ENCODE data around the gene DNAH14.
"Not testable (repeated sequence)": the region's sequence is repeated elsewhere in the genome, so short reads cannot be mapped to it uniquely, and the experiment has no call there.

The DNAH14 gene

DNA sequence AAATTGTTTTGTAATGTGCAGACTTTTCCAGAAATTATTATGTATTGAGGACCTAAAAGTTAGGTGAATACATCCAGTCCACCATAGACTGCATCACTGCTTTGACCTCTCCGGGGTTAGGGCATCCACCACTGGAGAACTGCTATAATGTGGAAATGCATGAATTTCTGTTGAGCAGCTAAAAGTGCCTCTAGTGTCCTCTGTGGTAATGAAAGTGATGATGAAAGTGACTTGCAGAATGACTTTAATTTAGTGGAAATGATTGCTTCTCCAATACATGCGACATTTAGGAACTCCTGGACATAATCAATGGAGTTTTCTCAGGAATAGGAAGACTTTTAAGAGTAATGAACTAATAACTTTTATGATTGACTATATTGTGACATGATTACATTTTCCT, 327.6 kb downstream of the DNAH14 start:
- no peak for DNase-seq (ENCODE audit: low read depth)

DNA sequence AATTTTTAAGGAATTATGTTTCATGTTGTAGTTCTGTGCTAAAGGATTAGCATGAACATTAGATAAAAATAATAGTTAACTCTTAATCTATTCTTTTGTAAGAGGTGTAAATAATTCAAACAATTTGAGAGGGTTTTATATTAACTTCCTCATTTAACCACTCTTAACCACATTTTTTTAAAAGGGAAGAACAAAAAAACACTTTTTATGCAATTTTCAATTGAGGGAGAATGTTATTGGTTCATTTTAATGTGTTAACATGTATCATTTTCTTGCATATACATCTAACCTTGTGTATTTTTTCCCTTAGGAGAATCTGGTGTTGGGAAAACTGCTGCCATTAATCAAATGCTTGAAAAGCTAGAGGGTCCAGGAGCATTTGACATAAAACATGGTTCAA, 329.3 kb downstream of the DNAH14 start:
- no peak for DNase-seq (ENCODE audit: low read depth)

DNA sequence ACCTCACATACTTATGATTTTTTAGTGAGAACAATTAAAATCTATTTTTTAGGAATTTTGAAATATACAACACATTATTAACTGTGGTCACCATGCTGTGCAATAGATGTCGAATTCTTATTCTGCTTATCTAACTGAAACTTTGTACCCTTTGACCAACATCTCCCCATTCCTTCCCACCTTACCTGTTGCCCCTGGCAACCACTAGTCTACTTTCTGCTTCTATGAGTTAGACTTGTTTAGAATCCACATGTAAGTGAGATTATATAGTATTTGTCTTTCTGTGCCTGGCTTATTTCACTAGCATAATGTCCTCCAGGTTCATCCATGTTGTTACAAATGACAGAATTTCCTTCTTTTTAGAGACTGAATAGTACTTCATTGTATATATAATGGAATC, 330.1 kb downstream of the DNAH14 start:
- no peak for DNase-seq (ENCODE audit: low read depth)

DNA sequence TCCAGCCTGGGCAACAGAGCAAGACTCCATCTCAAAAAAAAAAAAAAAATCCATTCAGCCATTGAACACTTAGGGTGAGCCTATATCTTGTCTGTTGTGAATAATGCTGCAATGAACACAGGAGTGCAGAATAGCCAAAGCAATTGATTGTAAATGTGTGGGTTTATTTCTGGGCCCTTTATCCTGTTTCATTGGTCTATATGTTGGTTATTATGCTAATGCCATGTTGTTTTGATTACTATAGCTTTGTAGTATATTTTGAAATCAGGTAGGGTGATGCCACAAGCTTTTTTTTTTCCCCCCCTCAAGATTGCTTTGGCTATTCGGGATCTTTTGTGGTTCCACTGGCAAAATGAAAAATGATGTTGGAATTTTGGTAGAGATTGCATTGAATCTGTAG, 330.8 kb downstream of the DNAH14 start:
- no peak for DNase-seq (ENCODE audit: low read depth)

DNA sequence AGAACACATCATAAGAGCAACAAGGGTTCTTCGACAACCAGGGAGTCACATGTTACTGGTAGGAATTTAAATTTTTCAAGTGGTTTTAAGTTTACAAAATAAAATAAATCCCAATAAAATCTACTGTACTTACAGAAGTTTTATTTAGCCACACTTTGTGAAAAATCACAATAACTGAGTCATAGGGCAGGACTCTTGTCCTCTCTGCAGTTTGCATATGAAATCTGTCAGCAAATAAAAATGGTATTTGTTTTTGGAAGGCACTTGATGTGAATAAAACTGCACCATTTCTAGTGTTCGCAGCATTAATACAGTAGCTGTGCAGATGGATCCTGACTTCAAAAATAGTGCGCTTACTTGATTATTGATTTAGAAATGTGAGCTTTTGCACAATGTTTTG, 348.0 kb downstream of the DNAH14 start:
- DNase-seq (ENCODE audit: low read depth), result no peak

DNA sequence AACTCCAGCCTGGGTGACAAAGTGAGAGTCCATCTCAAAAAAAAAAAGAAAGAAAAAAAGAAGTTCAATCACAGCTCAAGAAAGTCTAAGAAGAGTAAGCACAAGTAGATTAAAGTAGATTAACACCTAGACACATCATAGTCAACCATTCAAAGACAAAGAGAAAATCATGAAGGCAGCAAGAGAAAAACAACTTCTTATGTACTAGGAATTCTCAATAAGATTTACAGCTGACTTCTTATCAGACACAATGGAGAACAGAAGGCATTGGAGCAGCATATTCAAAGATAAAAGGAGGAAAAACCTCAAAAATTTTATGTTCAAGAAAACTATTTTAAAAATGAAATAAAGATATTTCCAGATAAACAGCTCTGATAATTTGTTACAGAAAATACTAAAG, 351.1 kb downstream of the DNAH14 start:
- no peak for DNase-seq (ENCODE audit: low read depth)

DNA sequence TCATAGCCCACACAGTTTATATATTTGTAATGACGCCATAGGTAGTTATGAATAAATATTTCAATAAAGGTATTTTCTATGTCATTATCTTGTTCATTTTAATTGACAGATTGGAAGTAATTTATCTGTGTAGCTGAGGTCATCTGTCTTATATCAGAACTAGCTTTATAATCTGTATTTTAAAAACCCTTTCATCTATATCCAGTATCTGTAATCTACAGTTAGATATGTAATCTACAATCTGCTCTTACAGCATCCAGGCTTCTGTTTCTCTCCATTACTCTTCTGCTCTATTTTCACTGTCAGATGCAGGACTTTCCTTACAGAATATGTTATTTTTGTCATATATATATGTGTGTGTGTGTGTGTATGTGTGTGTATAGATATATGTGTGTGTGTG, 360.8 kb downstream of the DNAH14 start:
- no peak for DNase-seq (ENCODE audit: low read depth)

DNA sequence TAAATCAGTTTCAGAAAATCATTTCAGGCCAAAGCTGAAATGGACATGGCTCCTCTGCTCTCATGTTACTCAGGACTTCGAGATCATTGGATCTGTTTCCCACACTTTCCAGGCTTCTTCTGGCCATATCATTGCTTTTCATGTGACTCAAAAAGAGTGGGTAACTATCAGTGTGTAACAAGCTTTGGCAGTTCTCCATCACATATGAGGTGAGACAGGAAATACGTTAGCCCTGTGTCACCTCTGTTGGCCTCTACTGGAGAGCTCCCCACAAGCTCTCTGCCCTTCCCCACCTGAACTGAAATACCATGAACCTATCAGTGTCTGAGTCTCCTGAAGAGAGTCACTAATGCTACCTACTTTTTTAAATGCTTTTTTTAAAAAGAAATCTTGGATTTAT, 370.1 kb downstream of the DNAH14 start:
- no peak for DNase-seq (ENCODE audit: low read depth)

DNA sequence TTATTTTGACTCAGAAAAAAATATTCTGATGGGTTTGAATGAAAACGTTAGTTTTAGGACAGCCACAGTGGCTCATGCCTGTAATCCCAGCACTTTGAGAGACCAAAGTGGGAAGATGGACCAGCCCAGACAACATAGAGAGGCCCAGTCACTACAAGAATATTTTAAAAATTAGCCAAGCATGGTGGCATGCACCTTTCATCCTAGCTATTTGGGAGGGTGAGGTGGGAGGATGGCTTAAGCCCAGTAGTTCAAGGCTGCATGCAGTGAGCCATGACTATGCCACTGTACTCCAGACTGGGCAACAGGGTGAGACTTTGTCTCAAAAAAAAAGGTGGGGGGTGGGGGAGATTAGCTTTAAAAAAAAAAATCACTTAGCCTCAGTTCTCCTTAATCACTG, 370.9 kb downstream of the DNAH14 start:
- no peak for DNase-seq (ENCODE audit: low read depth)

DNA sequence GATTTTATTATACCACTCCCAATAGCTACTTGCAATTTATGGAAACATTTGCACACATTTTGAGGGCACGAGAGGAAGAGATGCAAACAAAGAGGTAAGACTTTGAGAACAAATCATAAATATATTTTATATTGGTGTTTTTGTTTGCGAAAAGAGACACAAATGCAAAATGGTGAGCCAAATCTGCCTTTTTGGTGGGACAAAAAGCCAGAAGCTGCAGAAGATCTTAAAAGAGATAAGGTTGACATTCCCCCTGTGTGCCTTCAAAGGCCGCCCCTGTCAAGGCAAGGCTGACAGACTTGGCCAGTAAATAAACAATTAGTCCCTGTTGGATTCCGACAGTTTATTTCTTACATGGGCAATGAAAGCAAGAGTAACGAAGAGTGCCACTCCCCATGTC, 375.5 kb downstream of the DNAH14 start:
- no peak for DNase-seq (ENCODE audit: low read depth)

DNA sequence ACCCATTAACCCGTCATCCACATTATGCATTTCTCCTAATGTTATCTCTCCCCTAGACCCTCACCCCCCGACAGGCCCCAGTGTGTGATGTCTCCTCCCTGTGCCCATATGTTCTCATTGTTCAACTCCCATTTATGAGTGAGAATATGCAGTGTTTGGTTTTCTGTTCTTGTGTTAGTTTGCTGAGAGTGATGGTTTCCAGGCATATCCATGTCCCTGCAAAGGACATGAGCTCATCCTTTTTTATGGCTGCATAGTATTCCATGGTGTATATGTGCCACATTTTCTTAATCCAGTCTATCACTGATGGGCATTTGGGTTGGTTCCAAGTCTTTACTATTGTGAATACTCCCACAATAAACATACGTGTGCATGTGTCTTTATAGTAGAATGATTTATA, 381.1 kb downstream of the DNAH14 start:
- DNase-seq (ENCODE audit: low read depth), result not testable (repeated sequence)

DNA sequence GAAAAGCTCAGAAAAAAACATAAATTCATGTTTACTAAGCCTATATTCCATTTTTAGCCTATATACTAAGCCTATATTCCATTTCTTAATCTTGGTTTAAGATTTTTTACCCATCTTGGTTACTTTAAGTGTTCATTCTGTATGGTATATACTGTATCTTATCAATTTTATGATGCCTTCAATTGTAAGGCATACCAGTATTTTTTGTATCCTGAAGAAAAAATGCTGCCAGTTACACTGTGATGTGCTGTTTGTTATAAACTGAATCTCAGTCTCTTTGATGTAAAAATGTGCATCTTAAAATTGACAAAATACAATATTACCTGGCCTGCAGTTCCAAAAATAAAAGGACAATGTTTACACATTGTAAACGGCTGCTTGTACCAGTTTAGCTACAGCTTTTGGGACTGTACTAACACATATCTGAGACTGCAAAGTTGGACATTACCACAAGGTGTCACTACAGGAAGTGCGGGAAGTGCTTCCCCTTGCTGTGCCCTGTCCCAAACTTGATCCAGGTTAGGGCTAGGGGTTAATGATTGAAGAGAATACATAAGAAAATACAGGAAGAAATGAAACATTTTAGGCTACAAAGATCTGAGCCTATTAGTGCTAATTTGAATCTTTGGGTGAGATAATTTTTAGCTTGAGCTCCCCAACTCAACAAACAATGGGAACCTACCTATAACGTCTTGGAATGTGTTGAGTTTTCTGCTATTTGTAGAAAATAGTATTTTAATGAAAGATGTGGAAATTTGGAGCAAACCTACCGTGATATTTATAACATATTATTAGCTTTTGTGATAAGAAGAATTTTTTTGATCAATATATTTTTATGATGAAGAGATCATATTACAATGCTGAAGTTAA, 389.5 kb downstream of the DNAH14 start:
- peak; percentile 52 for DNase-seq (ENCODE audit: low read depth)

DNA sequence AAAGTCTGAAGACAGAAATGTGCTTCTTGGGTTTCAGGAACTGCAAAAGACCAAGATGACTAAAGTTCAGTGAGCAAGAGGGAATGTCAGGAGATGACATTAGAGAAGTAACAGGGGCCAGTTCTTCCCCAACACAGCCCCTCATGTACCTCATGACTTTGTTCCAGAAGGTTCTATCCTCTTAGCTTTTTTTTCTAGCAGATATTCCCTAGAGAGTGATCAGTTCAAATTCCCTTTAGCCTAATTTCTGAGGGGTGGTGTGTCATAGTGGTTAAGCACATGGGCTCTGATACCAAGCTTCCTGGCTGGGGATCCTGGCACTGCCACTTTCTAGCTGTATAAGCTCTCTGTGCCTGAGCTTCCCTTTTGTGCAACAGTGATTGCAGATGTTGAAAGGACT, 390.4 kb downstream of the DNAH14 start:
- DNase-seq (ENCODE audit: low read depth), result no peak

DNA sequence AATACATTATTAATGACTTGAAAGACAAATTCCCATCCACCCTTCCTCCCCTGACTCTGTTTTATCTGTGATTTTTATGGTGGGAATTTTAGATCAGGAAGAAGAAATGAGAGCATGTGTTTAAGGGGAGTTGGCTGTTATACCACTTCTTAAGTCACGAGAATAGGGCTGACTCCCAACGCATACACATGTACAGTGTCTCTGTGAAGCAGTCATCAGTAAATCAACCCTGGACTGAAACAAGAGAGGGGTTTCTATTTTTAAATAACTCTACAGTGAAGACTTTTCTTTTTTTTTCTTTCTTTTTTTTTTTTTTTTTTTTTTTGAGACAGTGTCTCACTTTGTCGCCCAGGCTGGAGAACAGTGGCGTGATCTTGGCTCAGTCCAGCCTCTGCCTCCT, 392.3 kb downstream of the DNAH14 start:
- no peak for DNase-seq (ENCODE audit: low read depth)

DNA sequence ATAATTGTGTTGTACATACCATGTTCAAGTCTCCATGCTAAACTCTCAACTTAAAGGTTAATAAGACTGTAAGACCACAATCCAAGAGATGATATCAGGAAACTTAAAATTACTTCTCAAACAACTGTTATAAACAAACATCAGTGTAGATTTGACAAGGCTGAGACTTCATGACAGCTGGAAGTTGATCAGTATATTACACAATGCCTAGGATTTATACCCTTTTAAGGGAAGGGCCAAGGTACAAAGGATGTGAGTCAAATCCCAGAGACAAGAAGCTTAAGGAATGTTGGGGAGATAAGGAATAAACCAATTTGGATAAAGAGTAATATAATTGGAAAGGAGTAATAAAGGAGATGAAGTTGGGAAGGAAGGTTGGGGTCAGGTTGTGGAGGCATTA, 399.6 kb downstream of the DNAH14 start:
- DNase-seq (ENCODE audit: low read depth), result no peak

DNA sequence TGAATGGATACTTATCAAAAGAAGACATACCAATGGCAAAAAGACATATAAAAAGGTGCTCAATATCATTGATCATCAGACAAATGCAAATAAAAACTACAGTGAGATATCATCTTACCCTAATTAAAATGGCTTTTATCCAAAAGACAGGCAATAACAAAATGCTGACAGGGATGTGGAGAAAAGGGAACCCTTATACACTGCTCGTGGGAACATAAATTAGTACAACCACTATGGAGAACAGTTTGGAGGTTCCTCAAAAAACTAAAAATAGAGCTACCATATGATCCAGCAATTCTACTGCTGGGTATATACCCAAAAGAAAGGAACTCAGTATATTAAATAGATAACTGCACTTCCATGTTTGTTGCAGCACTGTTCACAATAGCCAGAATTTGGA, 400.5 kb downstream of the DNAH14 start:
- DNase-seq (ENCODE audit: low read depth), result not testable (repeated sequence)

DNA sequence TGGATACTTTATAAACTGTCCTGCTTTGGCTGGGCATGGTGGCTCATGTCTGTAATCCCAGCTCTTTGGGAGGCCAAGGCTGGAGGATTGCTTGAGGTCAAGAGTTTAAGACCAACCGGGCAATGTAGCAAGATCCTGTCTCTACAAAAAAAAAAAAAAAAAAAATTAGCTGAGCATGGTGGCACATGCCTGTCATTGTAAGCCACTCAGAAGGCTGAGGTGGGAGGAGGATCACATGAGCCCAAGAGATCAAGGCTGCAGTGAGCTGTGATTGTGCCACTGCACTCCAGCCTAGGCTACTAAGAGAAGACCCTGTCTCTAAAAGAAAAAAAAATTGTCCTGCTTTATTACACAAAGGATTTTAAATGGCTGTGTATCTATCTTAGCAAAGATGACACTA, 403.2 kb downstream of the DNAH14 start:
- no peak for DNase-seq (ENCODE audit: low read depth)

DNA sequence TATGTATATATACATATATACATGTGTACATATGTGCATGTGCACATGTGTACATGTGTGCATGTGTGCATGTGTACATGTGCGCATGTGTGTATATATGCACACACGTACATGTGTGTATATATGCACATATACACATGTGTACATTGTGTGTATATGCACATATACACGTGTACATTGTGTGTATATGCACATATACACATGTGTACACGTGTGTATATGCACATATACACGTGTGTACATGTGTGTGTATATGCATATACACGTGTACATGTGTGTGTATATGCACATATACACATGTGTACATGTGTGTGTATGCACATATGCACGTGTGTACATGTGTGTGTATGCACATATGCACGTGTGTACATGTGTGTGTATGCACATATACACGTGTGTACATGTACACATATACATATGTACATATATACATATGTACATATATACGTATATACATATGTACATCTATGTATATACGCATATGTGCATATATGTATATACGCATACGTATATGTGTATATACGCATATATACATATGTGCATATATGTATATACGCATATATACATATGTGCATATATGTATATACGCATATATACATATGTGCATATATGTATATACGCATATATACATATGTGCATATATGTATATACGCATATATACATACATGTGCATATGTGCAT, 405.8 kb downstream of the DNAH14 start:
- DNase-seq (ENCODE audit: low read depth), result not testable (repeated sequence)

DNA sequence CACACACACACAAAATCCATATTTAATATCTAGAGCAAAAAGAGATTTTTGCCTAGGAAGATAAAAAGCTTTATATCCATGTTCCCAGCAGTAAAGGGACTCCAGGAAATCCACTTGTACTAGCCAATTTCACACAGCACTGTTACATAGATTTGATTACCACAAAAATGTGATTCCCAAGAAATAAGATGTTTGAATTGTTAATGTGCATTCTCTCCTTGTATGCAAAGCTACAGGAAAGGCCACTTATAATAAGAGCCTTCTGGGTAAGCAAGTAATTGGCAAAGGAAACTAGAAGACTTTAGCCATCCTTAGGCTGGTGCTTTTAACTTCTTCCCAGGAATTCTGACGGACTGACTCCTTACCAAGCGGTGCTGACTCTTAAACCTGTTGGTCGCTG, 409.1 kb downstream of the DNAH14 start:
- DNase-seq (ENCODE audit: low read depth), result peak; percentile 1

DNA sequence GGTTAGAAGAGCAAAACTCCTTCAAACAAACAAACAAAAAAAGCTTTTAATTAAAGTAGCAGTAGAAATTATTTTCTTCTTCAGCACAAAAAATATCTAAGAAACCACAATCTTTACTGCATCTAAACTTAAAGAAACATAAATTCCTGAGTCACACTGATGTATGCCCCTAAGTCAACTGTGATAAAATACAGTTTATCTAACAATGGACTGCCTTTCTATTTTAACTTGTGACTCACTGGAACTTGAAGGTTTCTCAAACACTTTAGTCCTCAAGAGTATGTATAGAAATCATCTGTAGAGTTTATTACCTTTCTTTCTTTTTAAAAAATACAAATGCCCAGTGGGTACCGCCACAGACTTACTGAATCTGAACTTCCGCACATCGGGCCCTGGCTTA, 412.2 kb downstream of the DNAH14 start:
- no peak for DNase-seq (ENCODE audit: low read depth)

DNA sequence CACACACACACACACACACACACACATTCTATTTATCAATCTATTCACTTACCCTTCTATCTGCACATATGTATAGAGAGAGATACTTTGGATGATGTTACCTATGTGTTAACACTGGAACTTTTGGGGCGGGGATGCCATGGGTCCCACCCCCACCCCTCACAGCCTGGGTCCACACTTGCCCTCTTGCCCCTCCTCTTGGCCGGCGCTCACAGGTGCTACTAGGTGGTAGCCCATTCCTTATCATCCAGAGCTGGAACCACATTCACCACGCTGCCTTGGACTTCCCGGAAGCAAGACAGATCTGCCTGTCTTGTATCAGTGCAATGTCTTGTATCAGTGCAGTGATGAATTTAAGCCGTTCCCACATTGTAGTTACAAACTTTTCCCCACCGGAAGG, 413.2 kb downstream of the DNAH14 start:
- DNase-seq (ENCODE audit: low read depth), result no peak

DNA sequence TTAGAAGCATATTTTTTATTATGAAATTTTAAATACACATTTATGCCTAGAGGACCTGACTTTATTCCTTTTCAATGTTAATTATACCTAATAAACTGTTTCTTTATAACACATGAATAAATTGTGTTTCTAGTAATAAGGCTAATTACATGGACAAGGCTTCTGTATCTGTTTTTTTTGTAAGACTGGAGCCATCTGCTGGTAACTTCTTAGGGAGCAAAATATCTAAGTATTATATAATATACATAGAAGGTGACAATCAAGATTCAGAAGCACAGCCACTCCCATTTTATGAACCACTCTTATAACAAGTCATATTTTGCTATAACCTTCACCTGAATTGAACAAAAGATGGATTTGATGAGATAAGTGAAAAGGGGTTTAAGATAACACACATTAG, 414.1 kb downstream of the DNAH14 start:
- DNase-seq (ENCODE audit: low read depth), result peak; percentile 10

DNA sequence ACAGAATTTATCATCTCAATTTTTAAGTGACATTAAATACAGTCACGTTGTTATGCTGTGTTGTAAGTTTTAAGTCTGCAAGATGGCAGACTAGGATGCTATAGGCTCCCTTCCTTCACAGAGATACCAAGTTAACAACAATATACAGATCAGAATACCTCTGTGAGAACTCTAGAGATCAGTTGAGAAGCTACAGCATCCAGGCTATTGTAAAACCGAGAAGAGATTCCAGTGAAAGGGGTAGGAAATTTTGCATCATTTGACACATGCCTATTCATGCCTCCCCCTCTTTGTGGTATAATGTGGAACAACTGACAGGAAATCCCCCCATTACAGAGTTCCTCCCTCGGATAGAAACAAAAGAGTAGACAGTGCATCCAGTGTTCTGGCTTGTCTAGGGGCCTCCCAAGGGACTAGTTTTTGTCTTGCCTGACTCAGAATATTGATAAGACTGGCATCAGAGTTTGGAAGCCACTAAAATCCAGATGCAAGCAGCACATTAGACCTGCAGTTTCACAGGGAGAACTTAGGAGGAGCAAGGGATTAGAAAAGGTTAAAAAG, 417.7 kb downstream of the DNAH14 start:
- no peak for DNase-seq (ENCODE audit: low read depth)

Data from EH (cell line).